Natural killer cell treated with Interleukin-12 subunit alpha and Interleukin-12 subunit beta and Interleukin-15 and Interleukin-18, amount 100 ng/mL, for 72 hours (primary cell): ENCODE data around the gene HLA-DRA. TPM values are rescaled to one million over a fixed set of nuclear protein-coding genes. Genes with fewer than 3 reads are reported as not detected.
A peak's percentile ranks its signal among the peaks of the same experiment; 100 is the strongest.

Source experiments
- ATAC-seq, 2 donors: fragments of 150-1000 bp; cut with Tn5 transposase in 1 of 2; sonication (Bioruptor Pico), chemical (Tn5 transposase) in 1 of 2; 2 replicates each; pipeline ENCODE4 v1.10.0; 2021
- DNase-seq: peaks from one replicate; pipeline ENCODE4 v3.0.0; 2022; ENCODE audit warnings: low spot score
- H3K27ac Mint-ChIP-seq, 2 donors: 1 replicate in 1 of 2; 2 replicates in 1 of 2; pipeline ENCODE4 v1.8.0; 2022; ENCODE audit warnings: mixed read lengths in 2 of 2, mild to moderate bottlenecking in 1 of 2, moderate library complexity in 1 of 2
- H3K27me3 Mint-ChIP-seq, 2 donors: 1 replicate in 1 of 2; 2 replicates in 1 of 2; pipeline ENCODE4 v1.8.0; 2022; ENCODE audit warnings: mixed read lengths in 2 of 2
- H3K36me3 Mint-ChIP-seq: one replicate; pipeline ENCODE4 v1.8.0; 2022; ENCODE audit warnings: mixed read lengths
- H3K4me1 Mint-ChIP-seq, 2 donors: 1 replicate in 1 of 2; 2 replicates in 1 of 2; pipeline ENCODE4 v1.8.0; 2022; ENCODE audit warnings: low read depth in 2 of 2, mixed read lengths in 2 of 2, mild to moderate bottlenecking in 1 of 2
- H3K4me3 Mint-ChIP-seq: one replicate; pipeline ENCODE4 v1.8.0; 2022; ENCODE audit warnings: mixed read lengths
- H3K9me3 Mint-ChIP-seq: 2 replicates; pipeline ENCODE4 v1.8.0; 2022; ENCODE audit warnings: mixed read lengths
- total RNA-seq, 2 donors: library from RNA; stranded (reverse); gene quantifications; one replicate each; pipeline ENCODE4 v1.2.3, GENCODE V29; 2022

HLA-DRA gene
- total RNA-seq, result 100 to 1,000 TPM in 1 of 2 donors, 10 to 100 TPM in 1; 28.4 to 184 TPM

GRCh38 chr6:32439602-32440214 is at the start of gene HLA-DRA:
HLA-DRA (plus strand) TSS chr6:32439887; CDS start chr6:32439951, 64 bp downstream.
- Mint-ChIP-seq H3K27me3 (peaks cover 0 to 9% of the 10 kb centered on the region in 2 donors), H3K27ac (peak within 1 kb of the TSS in 1 of 2 donors; percentile 73)

DNA sequence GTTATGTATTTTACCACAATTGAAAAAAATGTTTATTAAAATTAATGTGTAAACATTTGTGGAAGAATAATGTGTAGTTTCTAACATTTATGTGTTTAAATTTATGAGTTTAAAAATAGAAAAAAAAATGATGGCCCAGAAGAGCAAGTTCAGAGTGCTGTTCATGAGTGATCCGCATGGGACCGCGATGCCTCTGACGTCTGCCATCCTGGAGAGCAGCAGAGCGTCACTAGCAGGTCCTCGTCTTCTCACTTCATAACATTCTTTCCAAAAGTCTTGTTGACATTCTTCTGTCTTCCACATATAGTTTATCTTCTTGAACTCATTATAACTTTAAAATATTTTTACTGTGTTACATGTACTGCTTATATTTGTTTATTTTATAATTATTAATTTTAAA is 48.2 kb upstream of the HLA-DRA start:
- H3K27me3 Mint-ChIP-seq, result peaks cover 15 to 30% of the 10 kb centered on the region in 2 donors
- ATAC-seq, result no peak
- H3K4me1 Mint-ChIP-seq, result no peaks in the 10 kb centered on the region
- H3K36me3 Mint-ChIP-seq, result no peaks in the 10 kb centered on the region
- H3K4me3 Mint-ChIP-seq, result no peak overlapping the region
- H3K27ac Mint-ChIP-seq, result no peak overlapping the region
- DNase-seq, result no peak
- no peaks in the 10 kb centered on the region for H3K9me3 Mint-ChIP-seq

More at GRCh38 chr6:32439602-32440214, at the start of gene HLA-DRA:
- H3K36me3 Mint-ChIP-seq, result peaks cover 20% of the 10 kb centered on the region
- peak; percentile 82 to 91 for ATAC-seq
- peak within 1 kb of the TSS; percentile 91 for H3K4me3 Mint-ChIP-seq
- DNase-seq, result no peak
- H3K4me1 Mint-ChIP-seq, result peaks cover 10 to 33% of the 10 kb centered on the region in 2 donors
- H3K9me3 Mint-ChIP-seq, result no peaks in the 10 kb centered on the region

GRCh38 chr6:32393665-32394420 is 45.8 kb upstream of the HLA-DRA start:
- peaks cover 0 to 7% of the 10 kb centered on the region in 2 donors for H3K4me1 Mint-ChIP-seq
- H3K27ac Mint-ChIP-seq, result no peak overlapping the region
- no peaks in the 10 kb centered on the region for H3K36me3 Mint-ChIP-seq
- ATAC-seq, result no peak
- no peak for DNase-seq
- peaks cover 8 to 24% of the 10 kb centered on the region in 2 donors for H3K27me3 Mint-ChIP-seq
- H3K9me3 Mint-ChIP-seq, result no peaks in the 10 kb centered on the region
- no peak overlapping the region for H3K4me3 Mint-ChIP-seq

GRCh38 chr6:32396028-32396427 is 43.7 kb upstream of the HLA-DRA start:
- H3K27ac Mint-ChIP-seq, result no peak overlapping the region
- peaks cover 0 to 7% of the 10 kb centered on the region in 2 donors for H3K4me1 Mint-ChIP-seq
- H3K9me3 Mint-ChIP-seq, result no peaks in the 10 kb centered on the region
- H3K36me3 Mint-ChIP-seq, result no peaks in the 10 kb centered on the region
- no peak overlapping the region for H3K4me3 Mint-ChIP-seq
- peaks cover 13 to 24% of the 10 kb centered on the region in 2 donors for H3K27me3 Mint-ChIP-seq
- DNase-seq (no peak), ATAC-seq (no peak)

GRCh38 chr6:32397252-32397920 is 42.3 kb upstream of the HLA-DRA start:
- DNase-seq (no peak), ATAC-seq (peak in 1 of 2 donors; percentile 52)
- no peak overlapping the region for H3K27ac Mint-ChIP-seq
- peaks cover 20 to 30% of the 10 kb centered on the region in 2 donors for H3K27me3 Mint-ChIP-seq
- peaks cover 0 to 7% of the 10 kb centered on the region in 2 donors for H3K4me1 Mint-ChIP-seq
- no peaks in the 10 kb centered on the region for H3K9me3 Mint-ChIP-seq
- H3K4me3 Mint-ChIP-seq, result peak overlapping the region; percentile 7
- H3K36me3 Mint-ChIP-seq, result no peaks in the 10 kb centered on the region

GRCh38 chr6:32401284-32401963 is 38.3 kb upstream of the HLA-DRA start:
- Mint-ChIP-seq H3K4me1 (peaks cover 0 to 7% of the 10 kb centered on the region in 2 donors), H3K27ac (no peak overlapping the region), H3K9me3 (no peaks in the 10 kb centered on the region), H3K27me3 (peaks cover 29 to 37% of the 10 kb centered on the region in 2 donors), H3K4me3 (no peak overlapping the region), H3K36me3 (no peaks in the 10 kb centered on the region)
- DNase-seq (no peak), ATAC-seq (no peak)

GRCh38 chr6:32402812-32403211 is 36.9 kb upstream of the HLA-DRA start:
- no peaks in the 10 kb centered on the region for H3K4me1 Mint-ChIP-seq
- peaks cover 29 to 45% of the 10 kb centered on the region in 2 donors for H3K27me3 Mint-ChIP-seq
- H3K36me3 Mint-ChIP-seq, result no peaks in the 10 kb centered on the region
- no peak overlapping the region for H3K4me3 Mint-ChIP-seq
- ATAC-seq (peak in 1 of 2 donors; percentile 20), DNase-seq (no peak)
- H3K9me3 Mint-ChIP-seq, result no peaks in the 10 kb centered on the region
- no peak overlapping the region for H3K27ac Mint-ChIP-seq

DNA sequence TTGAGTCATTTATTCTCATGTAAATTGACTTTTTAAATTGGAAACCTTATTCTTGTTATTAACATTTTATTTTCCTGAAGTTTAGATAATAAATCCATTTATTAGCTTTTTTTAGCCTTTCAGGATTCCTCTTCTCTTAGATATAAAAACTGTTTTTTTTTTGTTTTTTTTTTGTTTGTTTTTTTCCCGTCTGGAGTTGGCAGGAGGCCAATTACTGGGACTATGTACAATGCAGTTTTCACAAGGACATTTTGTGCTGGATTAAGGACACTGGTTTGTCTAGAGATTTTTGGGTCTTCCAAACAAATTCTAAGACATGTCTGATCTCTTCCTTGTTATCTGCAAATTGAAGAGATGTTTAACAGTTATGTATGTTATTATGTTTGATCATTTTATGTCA is 34.0 kb upstream of the HLA-DRA start:
- H3K4me3 Mint-ChIP-seq, result no peak overlapping the region
- H3K36me3 Mint-ChIP-seq, result no peaks in the 10 kb centered on the region
- H3K9me3 Mint-ChIP-seq, result no peaks in the 10 kb centered on the region
- DNase-seq (no peak), ATAC-seq (no peak)
- peaks cover 36 to 45% of the 10 kb centered on the region in 2 donors for H3K27me3 Mint-ChIP-seq
- no peak overlapping the region for H3K27ac Mint-ChIP-seq
- H3K4me1 Mint-ChIP-seq, result no peaks in the 10 kb centered on the region

DNA sequence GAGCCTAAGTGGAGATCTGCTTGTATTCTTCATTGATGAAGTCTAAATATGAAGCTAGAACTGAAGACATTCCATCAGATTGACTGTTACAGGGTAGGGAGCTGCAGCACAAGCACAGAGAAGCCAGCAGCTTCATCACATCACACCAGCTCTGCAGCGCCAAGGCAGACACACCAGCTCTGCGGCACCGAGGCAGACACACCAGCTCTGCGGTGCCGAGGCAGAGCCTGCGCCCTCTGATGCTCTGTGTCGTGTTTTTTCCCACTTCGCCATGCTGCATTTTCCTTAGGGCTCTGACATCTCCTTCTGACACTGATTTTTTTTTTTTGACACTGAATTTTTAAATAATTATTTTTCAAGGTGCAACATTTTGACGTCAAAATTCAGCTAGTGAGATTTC is 33.5 kb upstream of the HLA-DRA start:
- Mint-ChIP-seq H3K36me3 (no peaks in the 10 kb centered on the region), H3K4me1 (no peaks in the 10 kb centered on the region), H3K4me3 (no peak overlapping the region), H3K27ac (no peak overlapping the region), H3K27me3 (peaks cover 35 to 45% of the 10 kb centered on the region in 2 donors), H3K9me3 (no peaks in the 10 kb centered on the region)
- ATAC-seq (no peak), DNase-seq (no peak)

GRCh38 chr6:32406857-32407256 is 32.8 kb upstream of the HLA-DRA start, which contains the start of gene BTNL2:
BTNL2 (minus strand) TSS chr6:32407181; CDS start chr6:32407123, 58 bp downstream.
- Mint-ChIP-seq H3K27me3 (peaks cover 32 to 40% of the 10 kb centered on the region in 2 donors), H3K9me3 (no peaks in the 10 kb centered on the region), H3K36me3 (no peaks in the 10 kb centered on the region), H3K4me1 (no peaks in the 10 kb centered on the region), H3K4me3 (no peak within 1 kb of the TSS), H3K27ac (no peak within 1 kb of the TSS)
- no peak for ATAC-seq
- DNase-seq, result no peak

DNA sequence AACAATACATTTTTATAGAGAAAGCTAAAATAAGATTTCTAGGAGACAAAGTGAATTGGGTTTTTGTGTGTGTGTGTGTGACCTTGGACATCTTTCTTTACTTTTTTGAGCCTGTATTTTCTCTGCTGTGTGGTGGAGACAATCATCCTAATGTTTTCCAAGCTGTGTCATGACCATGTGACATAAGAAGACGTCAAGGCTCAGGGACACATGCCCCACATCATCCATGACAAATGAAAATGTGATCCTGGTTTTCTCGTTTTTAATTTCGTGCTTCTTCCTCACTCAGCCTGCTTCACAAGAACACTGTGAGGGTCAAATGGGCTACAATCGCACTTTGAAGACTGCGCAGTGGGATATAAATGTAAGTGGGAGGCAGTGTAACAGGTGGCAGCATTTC is 28.8 kb upstream of the HLA-DRA start:
- Mint-ChIP-seq H3K27ac (no peak overlapping the region), H3K4me1 (peaks cover 7 to 15% of the 10 kb centered on the region in 2 donors), H3K27me3 (peaks cover 35 to 54% of the 10 kb centered on the region in 2 donors), H3K9me3 (no peaks in the 10 kb centered on the region), H3K4me3 (no peak overlapping the region), H3K36me3 (no peaks in the 10 kb centered on the region)
- ATAC-seq, result no peak
- no peak for DNase-seq

DNA sequence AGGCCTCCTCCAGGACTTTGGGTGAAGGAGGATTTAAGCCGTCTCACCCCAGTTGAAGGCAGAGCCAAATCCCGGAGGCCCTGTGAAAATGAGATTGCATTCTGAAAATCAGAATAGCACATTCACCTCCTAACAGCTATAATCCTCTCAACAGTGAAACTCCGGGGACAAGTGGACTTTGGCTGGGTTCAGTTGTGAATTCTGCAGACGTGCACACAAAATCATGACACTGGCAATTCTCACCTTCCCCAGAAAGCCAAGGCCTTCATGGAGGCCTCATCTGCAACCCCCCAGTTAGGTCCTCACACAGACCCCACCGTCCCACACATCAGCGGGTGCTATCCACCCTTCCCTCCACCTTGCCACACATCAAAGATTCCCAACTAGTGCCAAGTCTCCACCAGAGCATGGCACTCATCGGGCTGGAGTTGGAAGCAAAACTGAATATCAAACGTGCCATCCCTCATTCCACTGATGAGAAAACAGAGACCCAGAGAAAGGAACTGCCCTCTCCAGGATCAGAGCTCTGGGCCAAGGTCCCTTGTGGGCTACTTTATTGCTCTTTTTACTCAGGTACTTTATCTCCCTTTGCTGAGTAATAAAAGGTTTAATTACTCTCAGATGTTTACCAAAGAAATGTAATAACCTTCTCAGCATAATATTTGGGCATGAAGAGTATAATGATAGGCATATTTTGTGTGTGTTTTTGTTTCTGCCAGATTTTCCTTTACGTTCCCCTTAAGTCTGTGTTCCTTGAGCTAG is 27.9 kb upstream of the HLA-DRA start:
- no peak overlapping the region for H3K4me3 Mint-ChIP-seq
- no peak for DNase-seq
- H3K36me3 Mint-ChIP-seq, result no peaks in the 10 kb centered on the region
- ATAC-seq, result no peak
- peaks cover 7 to 15% of the 10 kb centered on the region in 2 donors for H3K4me1 Mint-ChIP-seq
- peaks cover 33 to 55% of the 10 kb centered on the region in 2 donors for H3K27me3 Mint-ChIP-seq
- H3K27ac Mint-ChIP-seq, result no peak overlapping the region
- H3K9me3 Mint-ChIP-seq, result no peaks in the 10 kb centered on the region
